ENCODE measurements around the gene CEP126. TPM values are rescaled to one million over a fixed set of nuclear protein-coding genes. Genes with fewer than 3 reads are reported as not detected.
A peak's percentile ranks its signal among the peaks of the same experiment; 100 is the strongest.

CEP126 gene
- total RNA-seq, 1 donor from 2014 or later: 2.2 TPM

DNA sequence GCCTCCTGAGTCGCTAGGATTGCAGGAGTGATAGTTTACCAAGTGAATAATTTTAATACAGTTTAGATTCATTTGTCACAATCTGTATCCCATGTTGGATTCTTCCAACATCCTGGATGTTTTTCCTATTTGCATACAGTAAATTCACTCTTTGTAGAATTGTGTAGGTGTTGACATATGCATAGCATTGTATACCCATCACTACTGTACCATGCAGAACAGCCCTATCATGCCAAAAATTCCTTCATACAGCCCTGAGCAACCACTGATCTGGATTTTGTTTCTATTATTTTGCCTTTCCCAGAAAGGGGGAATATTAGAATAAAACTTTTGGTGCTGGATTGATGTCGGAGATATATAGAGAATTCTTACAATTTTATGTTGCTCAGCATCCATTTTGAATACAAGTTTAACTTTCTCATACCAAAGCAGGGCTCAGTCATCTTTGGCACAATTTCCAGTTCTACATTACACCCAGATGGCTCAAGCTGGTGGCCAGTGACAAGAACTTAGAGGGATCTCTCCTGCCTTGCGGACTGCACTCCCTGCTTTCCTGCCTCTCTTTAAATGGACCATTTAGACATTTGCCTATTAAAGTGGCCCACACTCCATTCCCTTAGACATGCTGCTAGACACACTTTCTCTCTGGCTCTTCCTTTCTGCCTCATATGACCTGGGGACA, 87.0 kb downstream of the CEP126 start:
- Mint-ChIP-seq H3K27ac (no peak overlapping the region), H3K27me3 (ENCODE audit: insufficient read depth, low read depth) (no peaks in the 10 kb centered on the region), H3K4me3 (no peak overlapping the region), H3K36me3 (no peaks in the 10 kb centered on the region), H3K4me1 (no peaks in the 10 kb centered on the region), H3K9me3 (no peaks in the 10 kb centered on the region)
- no peak overlapping the region for H3K27ac ChIP-seq
- H3K4me3 ChIP-seq: no peak overlapping the region
- no peak overlapping the region for H3K4me2 ChIP-seq
- no peak overlapping the region for H2AFZ ChIP-seq (replicated peaks)
- no peaks in the 10 kb centered on the region for H3F3A ChIP-seq (ENCODE audit: low read depth)
- no peak for TF ChIP-seq EZH2 (IDR thresholded peaks at IDR 0.05)
- TF ChIP-seq, protein P1, sequence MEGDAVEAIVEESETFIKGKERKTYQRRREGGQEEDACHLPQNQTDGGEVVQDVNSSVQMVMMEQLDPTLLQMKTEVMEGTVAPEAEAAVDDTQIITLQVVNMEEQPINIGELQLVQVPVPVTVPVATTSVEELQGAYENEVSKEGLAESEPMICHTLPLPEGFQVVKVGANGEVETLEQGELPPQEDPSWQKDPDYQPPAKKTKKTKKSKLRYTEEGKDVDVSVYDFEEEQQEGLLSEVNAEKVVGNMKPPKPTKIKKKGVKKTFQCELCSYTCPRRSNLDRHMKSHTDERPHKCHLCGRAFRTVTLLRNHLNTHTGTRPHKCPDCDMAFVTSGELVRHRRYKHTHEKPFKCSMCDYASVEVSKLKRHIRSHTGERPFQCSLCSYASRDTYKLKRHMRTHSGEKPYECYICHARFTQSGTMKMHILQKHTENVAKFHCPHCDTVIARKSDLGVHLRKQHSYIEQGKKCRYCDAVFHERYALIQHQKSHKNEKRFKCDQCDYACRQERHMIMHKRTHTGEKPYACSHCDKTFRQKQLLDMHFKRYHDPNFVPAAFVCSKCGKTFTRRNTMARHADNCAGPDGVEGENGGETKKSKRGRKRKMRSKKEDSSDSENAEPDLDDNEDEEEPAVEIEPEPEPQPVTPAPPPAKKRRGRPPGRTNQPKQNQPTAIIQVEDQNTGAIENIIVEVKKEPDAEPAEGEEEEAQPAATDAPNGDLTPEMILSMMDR (IDR thresholded peaks at IDR 0.05): no peak
- TF ChIP-seq EZH2phosphoT487 (IDR thresholded peaks at IDR 0.05): no peak
- no peaks in the 10 kb centered on the region for H4K20me1 ChIP-seq (ENCODE audit: low read depth)
- H3K27me3 ChIP-seq: no peaks in the 10 kb centered on the region
- no peak for DNase-seq (ENCODE audit: low spot score)
- no peak overlapping the region for H3K9ac ChIP-seq
- no peaks in the 10 kb centered on the region for H3K4me1 ChIP-seq
- no peaks in the 10 kb centered on the region for H3K36me3 ChIP-seq
- no peaks in the 10 kb centered on the region for H3K9me3 ChIP-seq (ENCODE audit: low read depth)
- no peaks in the 10 kb centered on the region for H3K79me2 ChIP-seq (ENCODE audit: low read depth)

DNA sequence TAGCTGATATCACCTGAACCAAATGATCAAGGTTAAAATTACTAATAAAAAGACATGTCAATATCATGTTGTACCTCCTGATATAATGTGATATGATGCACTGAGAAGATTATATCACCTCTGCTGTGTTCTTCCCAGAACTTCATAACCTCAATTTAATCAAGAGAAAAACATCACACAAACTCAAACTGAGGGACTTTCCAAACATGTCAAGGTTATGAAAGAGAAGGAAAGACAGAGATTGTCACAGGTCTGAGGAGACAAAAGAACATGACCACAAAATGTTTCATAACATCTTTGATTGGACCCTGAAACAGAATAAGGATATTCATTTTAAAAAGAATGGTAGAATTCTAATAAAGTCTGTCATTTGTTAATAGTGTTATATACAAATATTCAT, 89.4 kb downstream of the CEP126 start:
- Histone ChIP-seq H3K4me1 (no peaks in the 10 kb centered on the region), H3K79me2 (ENCODE audit: low read depth) (no peaks in the 10 kb centered on the region), H3K9me3 (ENCODE audit: low read depth) (no peaks in the 10 kb centered on the region), H3K36me3 (no peaks in the 10 kb centered on the region), H3K4me3 (no peak overlapping the region), H3K4me2 (no peak overlapping the region), H3K27ac (no peak overlapping the region), H2AFZ (replicated peaks) (no peak overlapping the region), H3K9ac (no peak overlapping the region), H4K20me1 (ENCODE audit: low read depth) (no peaks in the 10 kb centered on the region), H3K27me3 (no peaks in the 10 kb centered on the region), H3F3A (ENCODE audit: low read depth) (no peaks in the 10 kb centered on the region)
- no peaks in the 10 kb centered on the region for H3K9me3 Mint-ChIP-seq
- H3K27ac Mint-ChIP-seq: no peak overlapping the region
- TF ChIP-seq EZH2 (IDR thresholded peaks at IDR 0.05): no peak
- DNase-seq (ENCODE audit: low spot score): no peak
- no peaks in the 10 kb centered on the region for H3K4me1 Mint-ChIP-seq
- H3K27me3 Mint-ChIP-seq (ENCODE audit: insufficient read depth, low read depth): no peaks in the 10 kb centered on the region
- H3K4me3 Mint-ChIP-seq: no peak overlapping the region
- H3K36me3 Mint-ChIP-seq: no peaks in the 10 kb centered on the region

DNA sequence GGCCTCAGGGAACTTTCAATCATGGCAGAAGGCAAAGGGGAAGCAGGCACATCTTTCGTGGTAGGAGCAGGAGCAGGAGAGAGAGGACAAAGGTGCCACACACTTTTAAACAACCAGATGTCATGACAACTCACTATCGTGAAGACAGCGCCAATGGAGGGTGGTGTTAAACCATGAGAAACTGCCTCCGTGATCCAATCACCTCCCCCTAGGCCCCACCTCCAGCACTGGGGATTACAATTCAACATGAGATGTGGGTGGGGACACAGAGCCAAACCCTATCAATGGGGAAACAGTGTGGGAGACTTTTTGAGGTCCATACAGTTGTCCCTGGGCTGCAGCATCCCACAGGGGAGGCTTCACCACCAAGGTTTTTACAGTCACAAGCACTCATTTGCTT, 90.5 kb downstream of the CEP126 start:
- Histone ChIP-seq H3K79me2 (ENCODE audit: low read depth) (no peaks in the 10 kb centered on the region), H3K27ac (no peak overlapping the region), H3K4me3 (no peak overlapping the region), H4K20me1 (ENCODE audit: low read depth) (no peaks in the 10 kb centered on the region), H3K4me1 (no peaks in the 10 kb centered on the region), H3K36me3 (no peaks in the 10 kb centered on the region), H3K4me2 (no peak overlapping the region), H3K9me3 (ENCODE audit: low read depth) (no peaks in the 10 kb centered on the region), H3K27me3 (no peaks in the 10 kb centered on the region), H3K9ac (no peak overlapping the region), H3F3A (ENCODE audit: low read depth) (no peaks in the 10 kb centered on the region), H2AFZ (replicated peaks) (peak overlapping the region; percentile 6)
- Mint-ChIP-seq H3K4me3 (no peak overlapping the region), H3K27ac (no peak overlapping the region), H3K9me3 (no peaks in the 10 kb centered on the region), H3K27me3 (ENCODE audit: insufficient read depth, low read depth) (no peaks in the 10 kb centered on the region), H3K36me3 (no peaks in the 10 kb centered on the region), H3K4me1 (no peaks in the 10 kb centered on the region)
- TF ChIP-seq, protein P1 (IDR thresholded peaks at IDR 0.05): no peak
- TF ChIP-seq EZH2 (IDR thresholded peaks at IDR 0.05): no peak
- TF ChIP-seq EZH2phosphoT487 (IDR thresholded peaks at IDR 0.05): no peak
- no peak for DNase-seq (ENCODE audit: low spot score)

- no peaks in the 10 kb centered on the region for H3K4me1 Mint-ChIP-seq
- Histone ChIP-seq H3K79me2 (ENCODE audit: low read depth) (no peaks in the 10 kb centered on the region), H3K4me2 (no peak overlapping the region), H4K20me1 (ENCODE audit: low read depth) (no peaks in the 10 kb centered on the region), H3K4me3 (no peak overlapping the region), H3K9ac (no peak overlapping the region), H3K9me3 (ENCODE audit: low read depth) (no peaks in the 10 kb centered on the region), H3K27me3 (no peaks in the 10 kb centered on the region), H2AFZ (replicated peaks) (no peak overlapping the region), H3K27ac (no peak overlapping the region), H3K36me3 (no peaks in the 10 kb centered on the region), H3K4me1 (no peaks in the 10 kb centered on the region), H3F3A (ENCODE audit: low read depth) (no peaks in the 10 kb centered on the region)
- DNase-seq (ENCODE audit: low spot score): no peak
- no peaks in the 10 kb centered on the region for H3K36me3 Mint-ChIP-seq
- no peak overlapping the region for H3K4me3 Mint-ChIP-seq
- TF ChIP-seq EZH2 (IDR thresholded peaks at IDR 0.05): no peak
- TF ChIP-seq EZH2phosphoT487 (IDR thresholded peaks at IDR 0.05): no peak
- TF ChIP-seq, protein P1 (IDR thresholded peaks at IDR 0.05): no peak
- no peak overlapping the region for H3K27ac Mint-ChIP-seq
- peaks cover 3% of the 10 kb centered on the region for H3K27me3 Mint-ChIP-seq (ENCODE audit: insufficient read depth, low read depth)
- no peaks in the 10 kb centered on the region for H3K9me3 Mint-ChIP-seq
Observed at GRCh38 chr11:102006835-102007566, 92.2 kb downstream of the CEP126 start.

All from neural progenitor cell (in vitro differentiated cells).